ENCODE results near the gene CHID1.

The CHID1 gene

DNA sequence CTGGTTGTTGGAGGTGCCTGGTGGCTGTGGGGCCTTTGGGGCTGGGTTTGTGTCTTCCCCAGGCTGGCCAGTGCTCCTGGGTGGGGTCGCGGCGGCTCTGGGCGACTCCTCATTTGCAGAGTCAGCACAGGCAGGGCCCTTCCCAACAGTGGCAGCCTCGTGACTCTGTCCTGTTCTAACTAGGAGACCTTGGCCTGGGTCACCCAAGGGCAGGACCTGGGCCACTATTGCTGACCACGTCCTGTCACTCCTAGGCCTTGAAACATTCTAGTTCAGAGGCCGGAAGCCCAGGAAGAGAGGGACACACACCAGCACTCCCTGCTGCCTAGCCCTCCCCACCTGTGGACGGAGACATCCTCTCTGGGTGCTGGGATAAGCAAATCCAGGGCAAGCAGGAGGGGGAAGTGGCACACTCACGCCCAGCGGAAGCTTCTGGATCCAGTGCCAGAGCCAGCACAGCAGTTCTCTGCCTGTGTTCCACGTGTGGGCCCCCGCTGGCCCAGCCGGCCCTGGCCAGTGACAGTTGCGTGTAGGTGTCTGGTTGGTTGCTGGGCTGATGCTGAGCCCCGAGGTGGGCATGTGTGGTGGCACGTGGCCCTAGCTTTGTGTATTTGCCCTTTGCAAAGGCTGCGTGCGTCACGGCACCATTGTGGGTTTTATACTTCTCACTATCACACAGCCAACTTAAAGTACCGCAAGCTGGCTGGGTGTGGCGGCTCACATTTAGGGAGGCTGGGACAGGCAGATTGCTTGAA is 4.3 kb upstream of the CHID1 start:
- H3K27ac ChIP-seq, result no peak overlapping the region
- TF ChIP-seq, protein P1, sequence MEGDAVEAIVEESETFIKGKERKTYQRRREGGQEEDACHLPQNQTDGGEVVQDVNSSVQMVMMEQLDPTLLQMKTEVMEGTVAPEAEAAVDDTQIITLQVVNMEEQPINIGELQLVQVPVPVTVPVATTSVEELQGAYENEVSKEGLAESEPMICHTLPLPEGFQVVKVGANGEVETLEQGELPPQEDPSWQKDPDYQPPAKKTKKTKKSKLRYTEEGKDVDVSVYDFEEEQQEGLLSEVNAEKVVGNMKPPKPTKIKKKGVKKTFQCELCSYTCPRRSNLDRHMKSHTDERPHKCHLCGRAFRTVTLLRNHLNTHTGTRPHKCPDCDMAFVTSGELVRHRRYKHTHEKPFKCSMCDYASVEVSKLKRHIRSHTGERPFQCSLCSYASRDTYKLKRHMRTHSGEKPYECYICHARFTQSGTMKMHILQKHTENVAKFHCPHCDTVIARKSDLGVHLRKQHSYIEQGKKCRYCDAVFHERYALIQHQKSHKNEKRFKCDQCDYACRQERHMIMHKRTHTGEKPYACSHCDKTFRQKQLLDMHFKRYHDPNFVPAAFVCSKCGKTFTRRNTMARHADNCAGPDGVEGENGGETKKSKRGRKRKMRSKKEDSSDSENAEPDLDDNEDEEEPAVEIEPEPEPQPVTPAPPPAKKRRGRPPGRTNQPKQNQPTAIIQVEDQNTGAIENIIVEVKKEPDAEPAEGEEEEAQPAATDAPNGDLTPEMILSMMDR (conservative IDR thresholded peaks at IDR 0.05), result no peak

DNA sequence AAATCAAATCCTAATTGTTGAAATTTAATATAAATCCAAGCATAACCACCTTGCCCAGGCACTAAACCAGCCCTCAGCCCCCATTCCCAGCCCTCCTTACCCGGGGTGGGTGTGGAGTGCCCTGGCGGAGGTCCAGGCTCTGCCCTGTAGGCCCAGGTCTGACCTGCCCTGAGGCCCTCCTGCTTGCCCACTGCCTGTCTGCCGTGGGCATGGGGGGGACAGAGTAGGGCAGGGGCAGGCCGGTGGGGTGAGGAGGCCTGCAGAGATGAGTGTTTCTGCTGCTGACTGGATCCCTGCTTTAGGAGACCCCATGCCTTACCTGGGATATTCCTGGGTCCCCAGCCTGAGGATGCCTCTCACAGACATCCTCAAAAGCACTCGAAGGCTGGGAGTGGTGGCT is 3.6 kb upstream of the CHID1 start:
- no peak overlapping the region for H3K27ac ChIP-seq
- TF ChIP-seq, protein P1 (conservative IDR thresholded peaks at IDR 0.05), result no peak

DNA sequence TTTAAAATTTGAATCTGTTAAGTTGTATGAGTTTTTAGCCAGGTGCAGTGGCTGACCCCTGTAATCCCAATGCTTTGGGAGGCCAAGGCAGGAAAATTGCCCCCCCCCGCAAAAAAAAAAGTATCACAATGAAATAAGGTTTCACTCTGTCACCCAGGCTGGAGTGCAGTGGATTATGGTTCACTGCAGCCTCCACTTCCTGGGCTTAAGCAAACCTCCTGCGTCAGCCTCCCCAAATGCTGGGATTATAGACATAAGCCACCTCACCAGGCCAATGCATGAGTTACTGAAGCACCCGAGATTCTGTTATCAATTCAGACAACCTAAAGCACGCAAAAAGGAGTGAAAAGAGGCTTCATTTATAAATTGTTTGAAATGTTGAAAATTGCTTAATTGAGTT is 2.4 kb upstream of the CHID1 start:
- TF ChIP-seq, protein P1 (conservative IDR thresholded peaks at IDR 0.05), result no peak
- H3K27ac ChIP-seq, result no peak overlapping the region

DNA sequence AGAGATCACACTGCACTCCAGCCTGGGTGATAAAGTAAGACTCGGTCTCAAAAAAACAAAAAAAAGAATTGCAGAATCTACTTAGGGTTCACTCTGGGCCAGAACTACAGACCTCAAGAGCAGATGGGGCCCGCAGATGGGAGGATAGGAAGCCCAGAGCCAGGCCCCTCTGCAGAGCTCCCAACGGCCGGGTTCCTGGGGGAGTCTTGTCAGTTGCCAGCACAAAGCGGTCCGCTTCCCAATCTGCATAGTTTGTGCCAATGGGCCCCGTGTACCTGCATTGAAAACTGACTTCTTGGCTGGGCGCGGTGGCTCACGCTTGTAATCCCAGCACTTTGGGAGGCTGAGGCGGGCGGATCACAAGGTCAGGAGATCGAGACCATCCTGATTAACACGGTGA is 1.7 kb upstream of the CHID1 start:
- no peak overlapping the region for H3K27ac ChIP-seq
- TF ChIP-seq, protein P1 (conservative IDR thresholded peaks at IDR 0.05), result no peak

DNA sequence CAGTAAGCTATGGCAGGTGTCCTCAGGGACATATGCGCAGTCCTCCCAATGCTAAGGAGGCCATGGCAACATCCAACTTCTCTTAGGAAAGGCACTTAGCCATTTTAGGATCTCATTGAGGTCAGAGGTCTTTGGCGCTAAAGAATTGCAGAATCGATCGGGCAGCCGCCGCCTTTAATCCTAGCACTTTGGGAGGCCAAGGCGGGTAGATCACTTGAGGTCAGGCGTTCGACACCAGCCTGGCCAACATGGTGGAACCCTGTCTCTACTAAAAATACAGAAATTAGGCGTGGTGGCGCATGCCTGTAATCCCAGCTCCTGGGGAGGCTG is 1.2 kb upstream of the CHID1 start:
- TF ChIP-seq, protein P1 (conservative IDR thresholded peaks at IDR 0.05), result no peak
- peak overlapping the region; percentile 91 for H3K27ac ChIP-seq

DNA sequence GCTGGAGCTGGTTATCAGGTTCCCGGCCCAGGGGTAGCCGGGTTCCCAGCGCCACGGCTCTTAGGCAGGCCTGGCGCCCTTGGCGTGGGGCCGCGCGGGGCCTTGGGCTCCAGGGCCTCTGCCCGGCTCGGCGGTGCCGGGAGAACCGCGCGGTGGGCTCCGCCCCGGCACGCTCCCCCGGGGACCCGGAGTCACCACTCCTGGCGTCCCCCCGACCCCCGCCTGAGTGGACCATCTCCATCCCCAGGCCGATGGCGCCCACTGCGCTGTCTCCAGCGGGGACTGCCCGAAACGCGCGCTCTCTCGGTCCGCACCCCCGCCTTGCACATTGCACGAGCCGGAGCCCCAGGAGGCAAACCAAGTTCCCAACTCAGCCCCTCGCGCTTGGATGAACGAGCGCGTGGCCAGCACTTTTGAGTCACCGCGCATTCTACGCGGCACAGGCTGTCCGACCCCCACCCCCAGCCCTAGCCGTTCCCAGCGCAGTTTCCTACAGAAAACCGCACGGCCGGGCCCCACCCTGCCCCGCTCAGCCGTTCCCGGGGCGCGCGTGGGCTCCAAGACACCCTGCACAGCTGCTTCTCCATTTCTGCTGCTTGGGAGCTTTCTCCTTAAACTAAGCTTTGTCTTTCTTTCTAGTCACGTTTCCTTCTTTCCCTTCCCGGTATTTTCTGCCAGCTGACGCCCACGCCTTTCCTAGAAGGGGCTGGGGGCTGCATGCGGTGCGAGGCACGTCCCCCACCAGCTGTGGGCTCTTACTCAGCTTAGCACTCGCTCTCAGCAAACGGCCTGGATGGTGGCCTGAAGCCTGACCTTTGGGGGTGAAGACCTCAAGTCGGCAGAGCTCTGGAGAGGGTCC is 650 bp upstream of the CHID1 start:
- TF ChIP-seq, protein P1 (conservative IDR thresholded peaks at IDR 0.05), result peak; percentile 41; the same call in 1 of the 2 replicates
- H3K27ac ChIP-seq, result peak overlapping the region; percentile 91

DNA sequence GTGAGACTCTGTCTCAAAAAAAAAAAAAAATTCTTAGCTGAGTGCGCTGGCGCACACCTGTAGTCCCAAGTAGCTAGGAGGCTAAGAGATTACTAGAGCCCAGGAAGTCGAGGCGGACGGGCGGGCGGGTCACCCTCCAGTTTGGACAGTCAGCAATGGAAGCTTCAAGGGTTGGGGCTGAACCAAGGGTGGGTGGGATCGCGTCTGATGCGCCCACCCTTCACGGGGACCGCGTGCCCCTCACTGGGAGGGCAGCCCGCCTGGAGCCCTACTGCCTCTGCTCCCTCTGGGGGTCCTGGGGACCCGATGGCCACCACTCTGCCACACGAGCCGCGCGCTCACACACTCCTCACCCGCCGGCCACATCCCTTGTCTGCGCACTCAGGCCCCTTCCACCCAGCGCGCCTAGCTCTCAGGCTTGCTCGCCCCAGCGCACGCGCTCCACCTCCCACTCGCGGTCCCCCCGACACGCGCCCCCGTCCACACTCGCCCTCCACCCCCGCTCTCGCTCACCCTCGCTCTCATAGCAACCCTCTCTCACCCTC is 494 bp downstream of the CHID1 start:
- H3K27ac ChIP-seq, result peak overlapping the region; percentile 91

More for the DNA sequence above, 494 bp downstream of the CHID1 start:
- TF ChIP-seq, protein P1 (conservative IDR thresholded peaks at IDR 0.05), result no peak

Measured in VCaP (cell line).